SHP77 (cell line): ENCODE measurements around the gene CCDC192.

Source experiments
- DNase-seq, 2 experiments: peaks; one replicate each; lab custom pipeline; 2025; lab: John Stamatoyannopoulos, UW

CCDC192 gene

GRCh38 chr5:127985811-127986325 is 282.7 kb downstream of the CCDC192 start:
- DNase-seq: no peak

GRCh38 chr5:127987354-127988145 is 284.4 kb downstream of the CCDC192 start:
- DNase-seq: no peak

DNA sequence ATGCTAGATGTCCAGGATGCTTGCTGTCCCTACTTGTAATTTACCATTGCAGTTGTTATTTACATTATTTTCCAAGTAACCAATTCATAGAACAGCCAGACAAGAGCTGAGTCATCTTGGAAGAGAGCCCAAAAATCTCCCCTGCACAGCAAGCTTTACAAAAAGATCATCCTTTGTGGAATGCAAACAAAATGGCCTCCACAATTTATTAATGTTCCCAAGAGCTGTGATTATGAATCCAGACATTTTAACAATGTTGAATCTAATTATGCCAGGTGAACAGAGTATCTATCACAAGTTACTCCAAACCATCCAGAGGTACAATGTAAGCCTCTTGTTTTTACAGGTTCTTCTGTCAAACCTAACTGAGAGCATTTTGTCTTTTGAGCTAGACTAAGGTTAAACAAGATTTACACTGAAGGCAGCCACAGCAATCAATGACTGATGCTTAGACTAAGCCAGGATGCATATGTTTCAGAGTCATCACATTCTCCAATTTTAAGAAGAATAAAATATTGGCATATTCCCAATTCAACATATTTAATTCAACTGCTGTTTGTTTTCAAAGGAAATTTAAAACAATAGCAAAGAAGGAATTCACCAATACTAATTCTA is 285.1 kb downstream of the CCDC192 start:
- DNase-seq: peak; percentile 25 to 52
